GM12864 (cell line): Measurements from ENCODE around the gene LMBR1.
A peak's percentile ranks its signal among the peaks of the same experiment; 100 is the strongest.
"Not testable (repeated sequence)": the region's sequence is repeated elsewhere in the genome, so short reads cannot be mapped to it uniquely, and the experiment has no call there.

Experiments used
- DNase-seq: peaks from one replicate; pipeline ENCODE4 v3.0.0-alpha.2; 2011; ENCODE audit warnings: low read depth
- H3K4me3 ChIP-seq: 2 replicates; pipeline ENCODE4 v1.5.1; 2011; ENCODE audit warnings: mild to moderate bottlenecking, low read depth, low read length, control low read depth
- TF ChIP-seq, protein P1 (sequence below): IDR thresholded peaks from 2 replicates; pipeline ENCODE4 v1.5.1; 2011; ENCODE audit warnings: low read depth, mild to moderate bottlenecking, moderate library complexity, low read length, control low read depth, inconsistent platforms; ENCODE audit errors: missing control alignments

LMBR1 gene

GRCh38 chr7:156652886-156653568 is 240.0 kb downstream of the LMBR1 start:
- TF ChIP-seq, protein P1, sequence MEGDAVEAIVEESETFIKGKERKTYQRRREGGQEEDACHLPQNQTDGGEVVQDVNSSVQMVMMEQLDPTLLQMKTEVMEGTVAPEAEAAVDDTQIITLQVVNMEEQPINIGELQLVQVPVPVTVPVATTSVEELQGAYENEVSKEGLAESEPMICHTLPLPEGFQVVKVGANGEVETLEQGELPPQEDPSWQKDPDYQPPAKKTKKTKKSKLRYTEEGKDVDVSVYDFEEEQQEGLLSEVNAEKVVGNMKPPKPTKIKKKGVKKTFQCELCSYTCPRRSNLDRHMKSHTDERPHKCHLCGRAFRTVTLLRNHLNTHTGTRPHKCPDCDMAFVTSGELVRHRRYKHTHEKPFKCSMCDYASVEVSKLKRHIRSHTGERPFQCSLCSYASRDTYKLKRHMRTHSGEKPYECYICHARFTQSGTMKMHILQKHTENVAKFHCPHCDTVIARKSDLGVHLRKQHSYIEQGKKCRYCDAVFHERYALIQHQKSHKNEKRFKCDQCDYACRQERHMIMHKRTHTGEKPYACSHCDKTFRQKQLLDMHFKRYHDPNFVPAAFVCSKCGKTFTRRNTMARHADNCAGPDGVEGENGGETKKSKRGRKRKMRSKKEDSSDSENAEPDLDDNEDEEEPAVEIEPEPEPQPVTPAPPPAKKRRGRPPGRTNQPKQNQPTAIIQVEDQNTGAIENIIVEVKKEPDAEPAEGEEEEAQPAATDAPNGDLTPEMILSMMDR, result no peak
- DNase-seq, result no peak
- H3K4me3 ChIP-seq, result no peak overlapping the region

- no peak overlapping the region for H3K4me3 ChIP-seq
- TF ChIP-seq, protein P1, result no peak
- no peak for DNase-seq
These were observed 241.5 kb downstream of the LMBR1 start for GRCh38 chr7:156651474-156651873.

DNA sequence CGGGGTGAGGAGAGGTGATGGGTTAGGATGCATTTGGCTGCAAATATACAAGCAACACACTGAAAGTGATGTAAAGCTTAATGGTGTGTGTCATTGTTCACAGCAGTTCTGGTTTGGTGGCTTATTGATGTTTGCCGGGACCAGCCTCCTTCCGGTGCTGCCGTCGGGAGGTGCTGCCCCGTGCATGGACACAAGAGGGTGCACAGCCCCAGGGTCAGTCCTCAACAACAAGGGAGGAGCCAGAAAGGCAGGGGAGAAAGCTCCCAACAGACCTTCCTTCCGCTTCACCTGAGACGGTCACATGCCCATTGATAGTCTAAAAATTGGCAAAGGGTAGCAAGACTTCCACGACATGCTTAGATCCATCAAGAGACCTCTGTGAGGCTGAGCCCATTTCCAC is 242.9 kb downstream of the LMBR1 start:
- DNase-seq, result no peak
- H3K4me3 ChIP-seq, result no peak overlapping the region
- TF ChIP-seq, protein P1, result peak; percentile 27

DNA sequence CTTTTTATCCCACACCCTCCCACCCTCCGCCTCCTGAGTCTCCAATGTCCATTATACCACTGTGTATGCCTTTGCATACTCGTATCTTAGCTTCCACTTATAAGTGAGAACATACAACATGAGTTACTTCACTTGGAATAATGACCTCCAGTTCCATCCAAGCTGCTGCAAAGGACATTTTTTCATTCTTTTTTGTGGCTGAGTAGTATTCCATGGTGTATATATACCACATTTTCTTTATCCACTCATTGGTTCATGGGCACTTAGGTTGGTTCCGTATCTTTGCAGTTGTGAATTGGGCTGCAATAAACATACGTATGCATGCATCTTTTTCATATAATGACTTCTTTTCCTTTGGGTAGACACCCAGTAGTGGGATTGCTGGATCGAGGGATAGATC is 245.7 kb downstream of the LMBR1 start:
- not testable (repeated sequence) for H3K4me3 ChIP-seq, DNase-seq

DNA sequence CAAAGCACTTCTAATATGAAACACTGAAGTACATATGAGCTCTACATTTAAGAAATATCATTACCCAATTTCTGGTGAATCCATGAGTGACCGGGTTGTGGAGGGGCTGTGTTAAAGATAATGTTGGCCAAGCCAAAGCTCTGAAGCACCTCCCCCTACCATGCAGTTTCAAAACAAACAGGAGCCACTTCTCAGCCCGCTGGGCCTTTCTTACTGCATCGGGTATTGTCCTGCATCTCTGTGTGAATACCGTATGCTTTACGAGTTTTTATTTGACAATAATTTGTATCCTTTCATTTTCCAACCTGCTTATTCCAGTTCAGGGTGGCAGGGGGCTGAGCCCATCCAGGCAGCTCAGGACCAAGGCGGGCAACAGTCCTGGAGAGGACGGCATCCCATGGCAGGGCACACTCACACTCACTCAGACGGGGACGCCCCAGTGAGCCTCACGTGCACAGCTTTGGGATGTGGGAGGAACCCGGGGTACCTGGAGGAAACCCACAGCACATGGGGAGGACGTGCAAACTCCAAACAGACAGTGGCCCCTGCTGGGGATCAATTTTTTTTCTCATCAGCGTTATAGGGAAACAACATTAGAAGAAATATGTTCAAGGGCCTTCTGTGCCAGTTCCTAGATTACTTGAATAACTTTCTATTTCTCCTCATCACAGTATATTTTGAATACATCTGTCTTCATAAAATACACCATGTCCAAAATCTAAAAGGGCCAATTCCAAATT is 250.5 kb downstream of the LMBR1 start:
- H3K4me3 ChIP-seq, result no peak overlapping the region
- DNase-seq, result no peak
- TF ChIP-seq, protein P1, result no peak

DNA sequence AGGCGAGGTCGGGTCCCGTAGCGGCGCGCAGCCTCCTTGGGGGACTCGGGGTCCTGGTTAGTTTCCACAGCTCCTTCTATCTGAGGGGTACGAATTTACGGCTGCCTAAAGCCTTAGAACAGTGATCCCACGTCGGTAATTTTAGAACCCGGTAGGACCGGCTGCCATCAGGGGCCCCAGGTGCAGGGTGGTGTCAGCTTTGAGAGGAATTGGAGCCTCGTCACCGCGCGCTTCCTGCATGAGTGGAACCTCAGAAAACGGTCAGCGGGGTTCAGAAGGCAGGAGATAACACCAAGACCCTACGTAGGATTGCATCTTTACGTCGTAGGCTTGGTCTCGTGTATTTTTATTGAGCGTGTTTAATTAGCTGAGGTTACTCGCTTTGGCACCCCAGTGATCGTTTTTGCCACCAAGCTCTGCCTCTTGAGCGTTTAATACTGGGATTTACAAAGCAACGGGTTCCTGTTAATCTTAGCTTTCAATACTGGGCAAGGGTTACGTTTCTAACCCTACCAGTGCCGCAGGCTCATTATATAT is 252.0 kb downstream of the LMBR1 start:
- TF ChIP-seq, protein P1, result no peak
- DNase-seq, result peak; percentile 33
- H3K4me3 ChIP-seq, result peak overlapping the region; percentile 99

GRCh38 chr7:156640257-156640948 is 252.6 kb downstream of the LMBR1 start, which contains the start of gene RNF32:
RNF32 (plus strand) TSS chr7:156640774; CDS start chr7:156643878, 3,104 bp downstream.
- TF ChIP-seq, protein P1, result no peak
- peak; percentile 75 for DNase-seq
- H3K4me3 ChIP-seq, result peak within 1 kb of the TSS; percentile 99
